NCI-H345 (cell line): ENCODE data around the gene ITGB8.
"Not testable (repeated sequence)": the region's sequence is repeated elsewhere in the genome, so short reads cannot be mapped to it uniquely, and the experiment has no call there.

Source experiments
- DNase-seq: peaks from one replicate; lab custom pipeline; 2025; lab: John Stamatoyannopoulos, UW

Gene ITGB8

GRCh38 chr7:20383351-20383750 is 52.7 kb downstream of the ITGB8 start:
- no peak for DNase-seq

- no peak for DNase-seq
These were observed 54.4 kb downstream of the ITGB8 start for GRCh38 chr7:20385126-20385525.

GRCh38 chr7:20388084-20388483 is 57.4 kb downstream of the ITGB8 start:
- no peak for DNase-seq

GRCh38 chr7:20389192-20389591 is 58.5 kb downstream of the ITGB8 start:
- not testable (repeated sequence) for DNase-seq

- DNase-seq = no peak
These were observed 62.4 kb downstream of the ITGB8 start for GRCh38 chr7:20393021-20393610.

GRCh38 chr7:20393616-20394015 is 62.9 kb downstream of the ITGB8 start:
- DNase-seq = no peak

- no peak for DNase-seq
These were observed 63.6 kb downstream of the ITGB8 start for GRCh38 chr7:20394284-20394683.

- no peak for DNase-seq
These were observed 64.4 kb downstream of the ITGB8 start for GRCh38 chr7:20395104-20395503.

- DNase-seq = no peak
These were observed 64.8 kb downstream of the ITGB8 start for GRCh38 chr7:20395511-20395910.

- no peak for DNase-seq
These were observed 68.8 kb downstream of the ITGB8 start for GRCh38 chr7:20399521-20399920.

- no peak for DNase-seq
These were observed 71.4 kb downstream of the ITGB8 start for GRCh38 chr7:20401861-20402746.

- DNase-seq = no peak
These were observed 72.1 kb downstream of the ITGB8 start for GRCh38 chr7:20402747-20403230.

- no peak for DNase-seq
These were observed 72.6 kb downstream of the ITGB8 start for GRCh38 chr7:20403331-20403730.

GRCh38 chr7:20404320-20404719 is 73.6 kb downstream of the ITGB8 start:
- DNase-seq = no peak

- DNase-seq = peak; percentile 87
These were observed 77.1 kb downstream of the ITGB8 start for GRCh38 chr7:20407585-20408466.

GRCh38 chr7:20408467-20408826 is 77.7 kb downstream of the ITGB8 start:
- peak; percentile 4 for DNase-seq

- no peak for DNase-seq
These were observed 79.3 kb downstream of the ITGB8 start for GRCh38 chr7:20409961-20410360.

GRCh38 chr7:20411372-20411771 is 80.7 kb downstream of the ITGB8 start:
- no peak for DNase-seq

- DNase-seq = no peak
These were observed 81.3 kb downstream of the ITGB8 start for GRCh38 chr7:20412032-20412431.

GRCh38 chr7:20417260-20417659 is 86.6 kb downstream of the ITGB8 start:
- no peak for DNase-seq

- DNase-seq = no peak
These were observed 87.1 kb downstream of the ITGB8 start for GRCh38 chr7:20417675-20418382.

- no peak for DNase-seq
These were observed 93.8 kb downstream of the ITGB8 start for GRCh38 chr7:20424500-20424899.
